Endothelial cell of hepatic sinusoid (primary cell): Measurements from ENCODE around the gene WT1.

ENCODE experiments used
- in situ Hi-C: cut with HindIII; loops from 2 replicates; pipeline ENCODE4 v1.10.0; 2017; ENCODE audit warnings: low sequenced_read_pairs

The WT1 gene

DNA sequence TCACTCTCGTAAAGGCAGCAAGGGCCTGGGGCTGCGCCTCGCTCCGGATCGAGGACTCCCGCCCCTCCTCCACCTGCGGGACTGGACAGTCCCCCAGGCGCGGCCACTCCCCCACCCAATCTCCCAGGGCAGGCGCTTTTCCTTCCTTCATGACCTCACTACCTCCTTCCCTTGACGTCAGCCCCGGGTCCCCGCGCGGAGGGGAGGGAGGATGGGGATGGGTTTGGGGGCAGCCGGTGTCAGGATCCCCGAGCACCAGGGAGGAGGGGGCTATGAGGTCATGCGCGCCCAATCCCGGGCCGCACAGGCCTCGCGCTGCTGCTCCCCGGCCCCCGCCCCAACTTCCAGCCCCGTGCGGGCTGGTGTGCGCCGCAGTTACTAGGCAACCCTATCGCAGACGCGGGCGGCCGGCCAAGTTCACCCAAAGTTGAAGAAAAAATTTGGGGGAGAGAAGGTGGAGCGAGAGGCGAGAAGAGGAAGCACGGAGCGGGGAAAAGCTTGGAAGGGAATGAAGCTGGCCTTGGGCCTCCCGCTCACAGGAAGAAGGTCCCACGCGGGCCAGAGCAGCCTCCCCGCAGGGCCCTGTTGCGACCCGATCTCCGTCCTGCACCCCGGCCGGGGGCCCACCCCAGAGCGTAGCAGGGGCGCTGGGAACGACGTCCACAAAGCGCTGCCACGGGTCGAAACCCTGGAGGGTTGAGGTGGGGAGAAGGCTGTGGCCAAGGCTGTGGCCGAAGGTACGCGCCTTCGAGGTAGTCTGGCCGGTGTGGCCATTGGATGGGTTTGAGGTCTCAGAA is 8.3 kb downstream of the WT1 start:
- in situ Hi-C loops, result loop anchor here (5.0 kb wide), 1 partner anchor 95 kb away; no protein-coding TSS in a partner anchor

- in situ Hi-C loops, result loop anchor here (5.0 kb wide), 1 partner anchor 94 kb away; no protein-coding TSS in a partner anchor
These were observed 9.1 kb downstream of the WT1 start for GRCh38 chr11:32426192-32426591.

- in situ Hi-C loops, result loop anchor here (5.0 kb wide), 1 partner anchor 93 kb away; no protein-coding TSS in a partner anchor
These were observed 9.6 kb downstream of the WT1 start for GRCh38 chr11:32425761-32426160.

- in situ Hi-C loops, result no loop called here
These were observed 12.8 kb downstream of the WT1 start for GRCh38 chr11:32422545-32422944.

DNA sequence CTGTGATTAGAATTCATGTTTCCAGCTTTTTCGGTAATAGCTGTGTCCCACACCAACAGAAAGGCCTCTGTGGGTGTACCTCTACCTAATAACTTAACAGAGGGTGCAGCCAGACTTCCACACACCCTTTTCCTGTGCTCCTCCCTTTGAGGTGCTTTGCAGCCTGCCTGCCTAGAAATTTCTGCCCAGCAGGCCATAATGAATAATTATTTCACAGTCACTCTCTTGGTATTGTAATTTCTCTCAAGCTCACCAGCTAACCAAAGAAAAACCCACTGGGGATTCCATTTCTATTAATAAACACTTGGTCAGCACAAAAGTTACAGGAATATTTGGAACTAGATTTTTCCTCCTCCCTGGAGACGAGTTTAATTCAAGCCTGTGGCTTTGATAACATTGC is 13.3 kb downstream of the WT1 start:
- in situ Hi-C loops, result no loop called here

DNA sequence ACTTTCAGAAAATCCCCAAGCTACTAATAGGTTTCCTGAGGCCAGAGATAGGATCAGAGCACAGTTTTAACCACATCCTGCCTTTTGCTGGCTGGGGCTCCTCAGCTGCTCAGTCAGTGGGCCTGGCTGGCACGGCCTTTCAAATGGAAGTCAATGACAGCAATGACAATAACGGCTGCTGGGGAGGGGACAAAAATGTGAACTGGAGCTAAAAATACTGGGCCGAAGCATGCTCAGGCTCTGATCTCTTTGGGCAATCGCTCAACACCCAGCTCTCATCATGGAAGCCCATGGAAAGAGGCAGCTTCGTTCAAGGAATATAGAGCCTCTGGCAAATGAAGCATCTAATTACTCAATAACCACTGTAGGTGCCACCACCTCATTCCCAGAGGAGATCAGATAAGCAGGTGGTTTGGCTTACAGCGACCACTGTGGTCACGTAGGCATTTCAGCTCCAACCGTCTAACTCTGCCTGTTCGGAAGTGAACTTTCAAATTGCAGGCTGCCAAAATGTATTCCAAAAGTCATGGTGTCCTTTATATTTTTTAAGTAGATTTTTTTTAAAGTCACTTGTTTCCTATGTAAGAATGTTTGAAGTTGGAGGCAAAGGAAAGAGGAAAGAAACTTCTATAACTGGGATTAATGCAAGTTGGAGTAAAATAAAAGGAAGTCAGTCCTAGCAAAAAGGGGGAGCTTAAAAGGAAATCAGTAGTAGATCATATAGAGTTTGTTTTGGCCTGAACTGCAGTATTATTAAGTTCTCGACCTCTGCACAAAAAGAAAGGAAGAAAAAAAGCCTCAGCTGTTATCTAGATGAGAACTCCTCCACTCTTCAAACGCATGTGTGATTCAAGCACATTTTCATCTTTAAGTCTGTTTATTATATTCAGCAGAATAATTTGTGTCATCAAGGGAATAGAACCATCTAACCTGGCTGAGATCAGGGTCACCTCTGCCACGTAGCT is 14.1 kb downstream of the WT1 start:
- in situ Hi-C loops, result no loop called here

- in situ Hi-C loops, result no loop called here
These were observed 15.2 kb downstream of the WT1 start for GRCh38 chr11:32420139-32420538.

DNA sequence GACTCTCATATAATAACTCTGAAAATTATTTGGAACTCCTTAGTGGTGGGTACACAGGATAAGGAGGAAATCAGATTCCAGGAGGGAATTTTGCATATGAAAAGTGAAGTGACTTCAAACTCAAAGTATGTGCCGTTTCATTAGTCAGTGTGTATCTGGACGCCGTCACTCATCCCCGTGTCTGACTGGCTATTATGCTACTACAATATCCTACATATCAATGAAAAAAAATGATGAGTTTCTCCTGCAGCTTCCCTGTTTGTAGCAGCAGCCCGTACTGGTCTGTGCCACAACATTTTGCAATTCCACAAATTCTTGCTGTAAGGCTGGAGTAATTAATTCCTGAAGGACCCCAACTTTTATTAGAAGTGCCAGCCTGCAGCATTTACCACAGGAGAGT is 16.5 kb downstream of the WT1 start:
- in situ Hi-C loops, result no loop called here

DNA sequence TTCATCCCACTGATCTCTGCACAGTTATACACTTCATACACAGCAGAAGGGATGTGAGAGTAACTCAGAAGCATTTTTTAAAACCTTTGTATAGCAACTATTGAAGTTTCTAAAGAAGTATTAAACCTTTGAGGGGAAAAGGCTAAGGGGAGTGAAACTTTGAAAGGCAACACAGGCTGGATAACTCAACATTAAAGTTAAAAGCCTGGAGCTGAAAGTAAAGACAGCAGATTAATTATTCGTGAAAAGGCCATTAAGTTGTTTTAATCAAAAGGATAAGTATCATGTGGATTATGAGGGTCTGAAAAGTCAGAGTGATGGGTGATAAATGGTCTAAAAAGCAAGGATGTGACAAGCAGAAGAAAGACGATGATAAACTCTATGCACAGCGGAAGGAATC is 17.5 kb downstream of the WT1 start:
- in situ Hi-C loops, result no loop called here

DNA sequence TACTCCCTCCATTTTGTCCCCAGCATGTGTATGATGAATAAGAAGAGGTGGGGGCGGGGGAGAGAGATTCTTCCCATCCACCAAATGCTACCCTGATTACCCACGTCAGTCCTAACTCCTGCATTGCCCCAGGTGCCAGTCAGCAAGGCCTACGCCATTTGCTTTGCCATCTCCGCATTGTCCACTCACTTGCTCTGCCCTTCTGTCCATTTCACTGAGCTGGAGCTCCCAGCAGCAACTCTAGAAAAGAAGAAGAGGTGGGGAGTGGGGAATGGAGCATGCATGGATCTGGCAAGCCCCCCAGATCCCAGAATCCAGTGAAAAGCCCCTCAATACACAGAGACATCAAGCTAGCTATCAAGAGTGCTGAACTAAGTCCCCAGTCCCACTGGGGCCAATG is 19.0 kb downstream of the WT1 start:
- in situ Hi-C loops, result no loop called here

GRCh38 chr11:32414925-32415324 is 20.4 kb downstream of the WT1 start:
- in situ Hi-C loops, result no loop called here

DNA sequence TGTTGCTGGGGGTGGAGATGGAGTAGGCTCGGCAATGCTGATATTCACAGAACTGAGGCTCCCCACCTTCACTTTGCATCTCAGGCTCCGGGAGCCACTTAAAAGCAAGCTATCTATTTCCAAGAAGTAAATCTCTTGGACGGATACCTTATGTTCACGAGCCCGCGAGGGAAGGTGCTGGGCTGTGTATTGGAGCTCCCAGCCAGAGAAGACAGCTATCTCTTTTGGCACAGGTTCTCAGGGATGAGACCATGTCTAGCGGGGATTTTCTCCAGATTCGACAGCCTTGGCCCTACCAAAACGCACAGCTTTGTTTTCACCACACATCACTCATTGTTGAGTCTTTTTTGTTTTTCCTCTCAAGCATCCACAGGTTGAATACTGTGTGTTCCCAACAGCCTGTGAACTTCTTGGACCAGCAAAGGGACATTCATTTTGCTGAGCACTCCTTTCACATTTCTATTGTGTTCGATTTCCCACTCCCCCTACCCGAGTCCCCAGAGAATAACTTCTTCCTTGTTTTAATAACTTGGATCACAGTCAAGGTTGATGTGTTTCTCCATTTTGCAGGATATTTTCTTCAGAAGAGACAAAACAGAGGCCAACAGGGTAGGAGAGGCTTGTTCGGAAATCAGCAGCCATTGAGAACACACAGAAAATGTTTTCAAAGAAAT is 23.3 kb downstream of the WT1 start:
- in situ Hi-C loops, result no loop called here

- in situ Hi-C loops, result no loop called here
These were observed 29.7 kb downstream of the WT1 start for GRCh38 chr11:32405592-32405991.

- in situ Hi-C loops, result no loop called here
These were observed 32.5 kb downstream of the WT1 start for GRCh38 chr11:32402836-32403235.

GRCh38 chr11:32400670-32401369 is 34.5 kb downstream of the WT1 start:
- in situ Hi-C loops, result no loop called here

DNA sequence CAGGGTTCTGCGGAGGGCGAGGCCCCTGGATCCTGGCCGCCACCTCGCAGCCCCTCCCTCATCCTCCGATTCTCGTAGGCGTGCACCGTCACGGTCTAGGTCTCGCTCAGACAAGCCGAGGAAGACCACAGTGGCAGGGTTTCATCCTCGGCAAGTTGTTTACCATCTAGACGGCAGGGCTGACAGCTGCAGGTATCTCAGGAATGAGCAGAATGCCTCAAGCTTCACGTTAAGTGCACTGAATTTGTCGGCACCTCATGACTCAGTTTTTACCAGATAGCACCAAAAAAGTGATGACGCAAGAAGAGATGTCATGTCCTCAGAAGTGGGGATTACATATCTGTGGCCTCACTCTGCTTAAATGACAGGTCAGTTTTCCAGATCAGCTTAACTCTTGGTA is 35.1 kb downstream of the WT1 start:
- in situ Hi-C loops, result no loop called here

- in situ Hi-C loops, result no loop called here
These were observed 38.3 kb downstream of the WT1 start for GRCh38 chr11:32396991-32397390.

DNA sequence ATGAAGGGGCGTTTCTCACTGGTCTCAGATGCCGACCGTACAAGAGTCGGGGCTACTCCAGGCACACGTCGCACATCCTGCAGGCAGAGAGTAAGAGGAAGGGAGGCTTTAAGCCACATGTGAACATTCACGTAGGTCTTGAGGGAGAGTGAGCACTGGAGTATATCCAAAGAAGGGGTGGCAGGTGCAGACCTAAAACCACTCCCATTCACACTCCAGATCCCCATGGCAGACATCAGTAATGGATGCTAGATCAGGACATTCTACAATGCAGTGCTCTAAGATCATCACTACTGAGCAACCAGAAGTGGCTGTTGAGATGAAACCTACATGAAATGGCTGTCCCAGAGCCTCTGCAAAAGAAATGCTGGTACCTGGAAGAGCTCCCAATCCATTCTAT is 39.0 kb downstream of the WT1 start:
- in situ Hi-C loops, result no loop called here

- in situ Hi-C loops, result no loop called here
These were observed 40.2 kb downstream of the WT1 start for GRCh38 chr11:32395127-32395526.

DNA sequence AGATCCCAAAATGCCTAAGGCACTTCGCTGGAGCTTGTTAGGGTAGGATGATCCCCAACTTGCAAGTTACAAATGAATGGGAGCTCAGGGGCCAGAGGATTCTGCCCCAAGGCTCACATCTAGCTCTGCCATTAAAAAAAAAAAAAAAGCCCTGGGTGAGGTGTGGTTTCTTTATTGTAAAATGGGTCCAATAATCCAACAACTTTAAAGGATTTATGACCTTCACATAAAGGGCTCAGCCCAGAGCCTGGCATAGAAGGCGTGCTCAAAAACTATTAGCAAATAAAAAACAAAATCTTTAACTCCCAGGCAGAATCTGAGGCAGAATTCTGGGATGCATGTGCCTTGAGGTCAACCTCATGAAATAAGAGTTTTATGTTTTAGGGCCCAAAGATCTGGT is 42.5 kb downstream of the WT1 start:
- in situ Hi-C loops, result no loop called here
